Hippocampal formation (tissue), 2 donors: ENCODE results near the gene GNG11.
"Not testable (repeated sequence)": the region's sequence is repeated elsewhere in the genome, so short reads cannot be mapped to it uniquely, and the experiment has no call there.

Experiments
- DNase-seq, 2 donors: peaks; one replicate each; lab custom pipeline; 2025; lab: John Stamatoyannopoulos, UW

The GNG11 gene

GRCh38 chr7:93921607-93922566, at the start of gene GNG11:
Gene GNG11, plus strand, starts transcription at chr7:93921735. Its CDS starts 403 bp downstream, at chr7:93922138.
- peak; percentile 26 to 39 for DNase-seq

- DNase-seq = no peak
Measured at GRCh38 chr7:93873998-93874574, 47.4 kb upstream of the GNG11 start.

DNA sequence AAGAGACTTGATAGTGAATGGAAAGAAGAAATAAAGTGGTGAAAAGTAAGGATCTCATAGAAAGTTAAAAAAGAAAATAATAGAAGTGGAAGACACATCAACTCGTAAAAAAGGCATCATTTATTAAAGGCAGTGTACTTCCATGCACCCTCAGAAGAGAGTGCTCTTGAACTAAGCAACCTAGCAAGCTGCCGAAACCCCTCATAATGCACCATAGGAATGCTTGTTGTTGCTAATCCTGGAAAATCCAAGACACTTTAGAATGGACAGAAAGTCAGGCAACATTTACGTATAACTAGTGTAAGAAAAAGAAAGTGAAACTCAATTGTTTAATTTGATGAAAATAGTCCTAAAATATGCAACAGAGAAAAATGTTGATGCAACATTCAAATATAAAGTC, 43.8 kb upstream of the GNG11 start:
- DNase-seq = no peak

DNA sequence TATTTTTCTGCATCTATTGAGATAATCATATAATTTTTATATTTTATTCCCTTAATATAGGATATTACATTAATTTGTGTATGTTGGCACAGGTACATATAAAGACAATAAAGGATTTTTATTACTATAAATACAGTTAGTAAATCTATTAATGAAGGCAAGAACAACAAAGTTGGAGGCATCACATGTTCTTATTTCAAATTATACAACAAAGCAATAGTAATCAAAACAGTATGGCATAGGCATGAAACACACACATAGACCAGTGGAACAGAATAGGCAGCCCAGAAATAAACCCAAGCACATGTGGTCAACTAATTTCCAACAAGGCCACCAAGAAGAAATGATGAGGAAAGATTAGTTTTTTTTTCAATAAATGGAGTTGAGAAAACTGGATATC, 42.2 kb upstream of the GNG11 start:
- DNase-seq = no peak

DNA sequence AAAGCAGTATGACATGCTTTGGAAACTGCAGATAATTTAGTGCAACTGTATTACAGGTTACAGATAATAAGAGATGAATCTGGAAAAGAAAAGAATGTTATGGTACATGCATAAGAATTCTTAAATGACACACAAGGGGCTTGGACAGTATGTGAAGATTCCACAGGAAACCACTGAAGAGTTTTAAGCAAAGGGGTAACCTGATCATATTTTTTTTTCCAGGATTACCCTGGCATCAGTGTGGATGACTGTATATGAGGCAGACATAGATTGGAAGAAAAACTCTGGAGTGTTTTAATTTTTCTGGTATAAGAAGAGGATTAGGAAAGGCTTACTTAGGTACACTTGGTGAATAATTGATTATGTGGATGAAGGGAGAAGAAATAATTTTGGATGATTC, 39.1 kb upstream of the GNG11 start:
- DNase-seq = no peak

DNA sequence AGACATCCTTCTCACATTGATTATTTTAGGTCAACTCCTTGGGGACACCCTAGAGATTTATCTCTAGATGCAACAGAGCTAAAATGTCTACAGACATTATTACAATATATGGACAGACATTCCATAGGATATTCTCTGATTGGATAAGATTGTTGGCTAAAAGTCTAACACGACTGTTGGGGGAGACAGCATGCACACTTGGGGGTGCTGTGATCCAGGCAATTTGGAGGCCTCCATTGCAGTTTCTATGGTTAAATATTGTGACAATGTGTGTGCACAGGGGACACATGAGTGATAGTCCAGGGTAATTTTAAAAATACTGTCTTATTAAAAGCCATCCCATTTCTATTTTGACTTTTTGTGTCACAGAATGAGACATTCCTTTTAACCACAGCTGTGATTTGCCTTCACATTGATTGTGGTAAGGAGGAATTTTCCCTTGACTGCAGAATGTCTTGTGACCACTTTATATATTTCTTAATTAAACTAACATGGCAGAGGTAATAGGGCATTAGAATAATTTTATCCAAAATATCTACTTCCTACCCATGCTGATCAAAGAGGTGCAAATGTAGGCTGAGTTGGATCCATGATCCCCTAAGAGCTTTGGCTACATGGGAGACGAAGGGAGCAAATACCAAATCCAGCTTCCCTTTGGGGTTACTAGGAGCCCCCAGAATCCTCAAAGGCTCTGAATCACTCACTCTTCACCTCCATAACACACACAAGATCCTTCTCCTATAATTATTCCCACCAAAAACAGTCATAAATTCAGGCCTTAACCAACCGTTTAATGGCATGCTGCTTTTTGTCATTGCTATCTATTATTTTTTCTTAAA, 38.2 kb upstream of the GNG11 start:
- DNase-seq = no peak

- no peak for DNase-seq
Measured at GRCh38 chr7:93883917-93884345, 37.6 kb upstream of the GNG11 start.

DNA sequence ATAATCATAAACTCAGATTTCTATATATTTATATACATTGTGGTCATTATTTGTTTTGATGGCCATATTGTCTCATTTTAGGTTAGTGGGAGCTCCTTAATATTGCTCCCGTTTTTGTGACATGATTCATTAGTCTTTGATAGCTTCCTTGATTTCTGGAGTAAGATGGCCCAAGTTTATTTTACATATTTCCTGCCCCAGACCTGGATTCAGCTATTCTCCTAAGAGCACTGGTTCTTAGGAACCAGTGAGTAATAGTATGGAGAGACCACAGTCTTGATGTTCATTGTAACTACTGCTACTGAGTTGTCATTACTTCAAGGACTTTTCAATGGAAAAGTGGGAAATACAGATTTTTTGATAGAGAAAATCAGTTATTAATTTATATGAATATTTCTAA, 37.0 kb upstream of the GNG11 start:
- DNase-seq = no peak

DNA sequence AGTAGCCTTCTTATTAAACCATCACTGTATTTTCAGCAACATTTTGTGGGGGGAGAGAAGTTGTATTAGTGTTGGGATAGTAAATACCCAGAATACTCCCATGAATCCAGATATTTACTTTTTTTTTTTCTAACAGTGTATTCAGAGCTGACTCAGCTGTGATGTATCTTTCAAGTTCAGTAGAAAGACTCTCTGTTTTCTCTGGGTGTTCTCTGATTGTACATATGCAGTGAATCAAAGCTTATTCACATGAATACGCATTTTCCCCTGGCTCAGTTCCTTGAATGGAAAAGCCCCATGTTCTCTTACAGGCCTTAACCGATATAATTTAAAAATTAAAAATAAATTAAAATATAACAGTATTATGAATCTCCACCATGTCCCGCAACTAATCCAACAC, 32.3 kb upstream of the GNG11 start:
- DNase-seq = no peak

DNA sequence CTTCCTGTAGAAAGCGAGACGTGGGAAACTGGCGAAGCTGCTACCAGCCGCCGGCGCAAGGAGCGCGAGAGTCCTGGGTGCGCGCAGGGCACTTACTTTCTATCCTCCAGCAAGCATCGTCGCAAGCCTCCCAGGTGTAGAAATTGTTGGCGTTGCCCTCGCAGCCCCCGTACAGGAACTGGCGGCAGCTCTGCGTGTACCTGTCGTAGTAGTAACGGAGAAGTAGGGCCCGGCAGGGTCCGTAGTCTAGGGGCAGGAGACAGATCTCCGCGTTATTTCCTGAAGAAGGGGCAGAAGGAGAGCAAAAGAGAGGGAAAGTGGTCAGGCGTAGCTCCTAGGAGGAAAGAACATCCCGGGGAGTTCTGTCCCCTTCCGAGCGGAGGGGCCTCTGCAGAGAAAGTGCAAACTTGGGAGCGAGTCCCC, 31.5 kb upstream of the GNG11 start:
- no peak for DNase-seq

DNA sequence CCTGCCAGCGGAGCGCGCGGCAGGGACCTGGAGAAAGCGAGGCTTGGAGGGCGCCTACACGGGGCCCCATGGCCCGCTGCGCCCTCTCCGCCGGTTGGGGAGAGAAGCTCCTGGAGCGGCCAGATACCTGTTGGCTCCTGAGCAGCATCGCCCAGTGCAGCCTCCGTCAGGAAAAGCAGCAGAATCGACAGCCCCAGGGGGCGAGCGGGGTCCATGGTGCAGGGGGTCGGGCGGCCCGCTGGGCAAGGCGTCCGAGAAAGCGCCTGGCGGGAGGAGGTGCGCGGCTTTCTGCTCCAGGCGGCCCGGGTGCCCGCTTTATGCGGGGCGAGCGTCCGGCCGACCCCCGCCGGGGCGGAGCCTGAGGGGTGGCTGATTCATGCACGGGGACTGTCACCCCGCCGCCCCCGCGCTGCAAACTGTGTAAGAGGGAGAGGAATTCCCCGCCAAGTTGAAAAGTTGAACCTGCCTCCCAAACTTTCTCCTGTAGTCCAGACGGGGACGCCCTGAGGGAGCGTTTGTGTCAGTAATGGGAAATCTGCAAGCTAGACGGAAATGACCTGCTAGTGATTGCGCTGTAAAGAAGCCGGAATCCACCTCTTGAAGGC, 31.0 kb upstream of the GNG11 start, which contains the start of gene TFPI2:
TSS of gene TFPI2 (minus strand) at position 290 of the 605 bp plus-strand sequence. CDS start at position 215, 75 bp downstream.
- no peak for DNase-seq

GRCh38 chr7:93894426-93894825, 27.1 kb upstream of the GNG11 start:
- DNase-seq = no peak

- no peak for DNase-seq
Measured at GRCh38 chr7:93894966-93895640, 26.4 kb upstream of the GNG11 start.

GRCh38 chr7:93895859-93896600, 25.5 kb upstream of the GNG11 start:
- no peak for DNase-seq

DNA sequence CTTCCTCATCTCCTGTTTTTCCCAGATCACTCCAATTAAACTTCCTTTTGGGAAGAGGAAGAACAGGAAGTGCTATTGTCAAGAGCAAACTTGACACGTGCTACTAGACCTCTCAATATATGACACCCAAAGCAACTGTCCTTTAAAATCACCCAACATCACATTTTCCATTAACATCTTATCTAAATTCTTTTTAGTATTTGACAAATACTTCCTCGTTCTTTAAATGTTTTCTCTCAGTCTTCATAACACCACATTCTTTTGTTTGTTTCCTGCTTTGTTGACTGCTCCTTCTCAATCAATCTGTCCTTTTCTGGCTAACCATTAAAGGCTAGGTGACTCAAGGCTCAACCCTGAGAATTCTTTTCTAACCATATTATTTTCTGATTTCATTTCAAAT, 23.9 kb upstream of the GNG11 start:
- no peak for DNase-seq

DNA sequence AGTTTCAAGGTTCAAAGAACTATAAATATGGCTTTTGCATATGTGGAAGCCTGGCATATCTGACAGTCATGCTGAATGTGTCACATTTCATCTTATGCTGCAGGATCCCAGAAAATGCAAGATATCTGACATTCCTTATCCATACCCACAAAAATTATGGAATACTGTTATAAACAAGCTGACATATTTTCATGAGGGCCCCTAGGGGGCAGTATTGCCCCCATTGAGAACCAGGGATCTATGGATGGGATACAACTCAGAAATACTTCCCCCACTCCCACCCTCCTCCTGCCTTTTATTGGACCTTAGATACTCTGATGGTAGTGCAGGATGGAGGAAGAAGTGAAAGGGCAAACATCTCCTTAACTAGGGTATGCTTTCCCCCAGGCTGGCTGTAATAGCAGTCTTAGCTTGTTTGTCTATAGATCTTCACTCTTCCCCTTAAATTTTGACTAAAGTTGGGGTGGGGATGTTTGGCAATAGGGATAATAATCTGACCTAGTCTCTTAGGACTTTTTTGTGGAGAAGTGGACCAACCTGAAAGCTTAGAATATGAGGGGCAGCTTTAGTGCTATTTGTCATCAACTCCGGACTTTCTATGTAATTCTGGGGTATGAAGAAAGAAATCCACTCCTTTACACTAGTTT, 18.6 kb upstream of the GNG11 start:
- DNase-seq = no peak

DNA sequence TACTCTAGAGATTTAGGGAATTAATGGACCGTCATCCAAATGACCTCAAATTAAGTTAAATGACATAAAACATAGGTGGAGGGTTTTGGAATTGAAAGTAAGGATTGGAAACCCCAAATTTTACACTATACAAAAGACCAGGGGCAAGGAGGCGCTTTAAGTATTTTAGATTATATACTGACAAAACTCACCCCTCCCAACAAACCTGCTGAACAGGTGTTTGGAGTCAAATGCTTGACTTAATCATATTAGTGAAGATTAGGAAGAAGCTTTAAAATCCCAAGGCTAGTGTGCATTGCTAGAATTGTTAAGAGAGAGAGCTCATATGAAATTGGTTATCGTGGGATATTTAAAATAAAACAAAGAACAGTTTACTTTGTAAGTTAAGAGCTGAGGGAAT, 15.3 kb upstream of the GNG11 start, which contains the start of gene GNGT1:
TSS of gene GNGT1 (plus strand) at position 301 of the 400 bp plus-strand sequence. CDS start 180 bp downstream, outside the sequence.
- no peak for DNase-seq

DNA sequence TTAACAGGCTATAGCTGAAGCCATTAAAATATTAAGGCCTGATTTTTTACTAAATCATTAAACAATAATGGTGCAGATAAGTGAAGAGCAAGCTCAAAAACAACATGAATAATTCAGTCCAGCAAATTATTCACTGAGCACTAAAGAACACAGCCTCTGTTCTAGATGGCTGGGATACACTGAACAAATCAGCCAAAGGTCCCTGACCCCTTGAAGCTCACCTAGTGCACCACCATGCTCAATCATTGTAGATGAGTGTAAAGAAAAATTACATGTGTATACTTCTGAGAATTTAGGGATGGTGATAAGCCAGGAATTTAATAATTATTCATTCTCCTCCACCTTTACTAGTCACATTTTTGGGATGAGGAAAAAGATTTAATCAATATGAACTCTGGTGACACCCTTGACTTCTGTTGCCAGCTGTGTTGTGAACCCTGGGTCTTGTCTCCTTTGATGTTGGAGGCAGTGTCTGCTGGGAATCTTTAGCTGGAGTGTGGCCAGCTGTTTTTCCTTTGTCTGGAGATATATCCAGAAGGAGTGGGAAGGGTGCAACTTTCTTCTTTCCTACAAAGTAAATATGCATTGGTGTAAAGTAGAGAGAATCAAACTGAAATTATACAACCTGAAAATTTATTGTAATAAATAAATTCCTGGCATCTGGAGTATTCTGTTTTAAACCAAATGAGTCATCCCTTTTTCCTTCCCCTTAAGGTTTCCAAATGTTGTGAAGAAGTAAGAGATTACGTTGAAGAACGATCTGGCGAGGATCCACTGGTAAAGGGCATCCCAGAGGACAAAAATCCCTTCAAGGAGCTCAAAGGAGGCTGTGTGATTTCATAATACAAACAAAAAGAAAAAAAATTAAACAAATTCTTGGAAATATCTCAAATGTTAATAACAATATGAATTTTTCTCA, 11.2 kb upstream of the GNG11 start:
- no peak for DNase-seq

DNA sequence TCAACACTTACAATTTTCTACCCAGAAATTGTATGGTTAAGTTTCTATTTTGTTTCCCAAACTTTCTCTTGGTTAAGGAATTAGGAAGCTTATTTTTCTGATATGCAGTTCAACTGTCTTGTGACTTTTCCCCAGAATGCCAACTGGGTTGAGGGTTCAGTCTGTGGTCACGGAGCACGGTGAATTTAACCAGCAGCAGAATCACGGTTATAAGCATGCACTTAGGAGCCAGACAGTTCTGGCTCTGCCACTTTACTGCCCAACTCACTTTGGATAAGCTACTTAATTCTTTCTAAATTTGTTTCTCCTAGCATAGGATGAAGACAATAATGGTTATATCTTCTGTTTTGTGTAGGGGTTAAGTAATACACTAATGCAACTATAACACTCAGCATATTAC, 10.3 kb upstream of the GNG11 start:
- DNase-seq = not testable (repeated sequence)
